Sigmoid colon (tissue), 7 donors: Measurements from ENCODE around the gene FOXP1. TPM values are rescaled to one million over a fixed set of nuclear protein-coding genes. Genes with fewer than 3 reads are reported as not detected.

Experiments used
- DNase-seq: peaks from one replicate; pipeline ENCODE4 v3.0.0-alpha.2; 2019
- H3K27ac ChIP-seq, 4 donors: fragments of 200-600 bp; sonication (generic); one replicate each; pipeline ENCODE4 v1.5.1; 2016 to 2019; ENCODE audit warnings: mild to moderate bottlenecking in 1 of 4
- H3K27me3 ChIP-seq, 3 donors: fragments of 200-600 bp; sonication (generic); one replicate each; pipeline ENCODE4 v1.5.1; 2019; ENCODE audit warnings: mild to moderate bottlenecking in 1 of 3
- H3K36me3 ChIP-seq, 4 donors: fragments of 200-600 bp; sonication (generic); one replicate each; pipeline ENCODE4 v1.5.1; 2016 to 2019
- H3K4me1 ChIP-seq, 4 donors: fragments of 200-600 bp; sonication (generic); one replicate each; pipeline ENCODE4 v1.5.1; 2017 to 2019
- H3K4me3 ChIP-seq, 4 donors: fragments of 200-600 bp; sonication (generic); one replicate each; pipeline ENCODE4 v1.5.1; 2017 to 2019; ENCODE audit warnings: mild to moderate bottlenecking in 2 of 4, moderate library complexity in 1 of 4
- H3K9me3 ChIP-seq, 4 donors: fragments of 200-600 bp in 3 of 4; sonication (generic) in 3 of 4; one replicate each; pipeline versions ENCODE4 v1.5.1 to v1.6.1; 2013 to 2019
- CTCF ChIP-seq, 4 experiments: fragments of 450-650 bp in 3 of 4; fragments of 200-600 bp in 1 of 4; IDR thresholded peaks; one replicate each; pipeline ENCODE4 v1.5.1; 2016 to 2019; ENCODE audit warnings: antibody characterized with exemption in 4 of 4, mild to moderate bottlenecking in 3 of 4, moderate library complexity in 2 of 4
- EP300 ChIP-seq, 4 donors: sonication (generic); formaldehyde crosslinking; IDR thresholded peaks; one replicate each; pipeline ENCODE4 v1.6.1; 2017; ENCODE audit warnings: antibody characterized with exemption in 4 of 4
- POLR2A ChIP-seq, 2 donors: fragments of 450-650 bp; IDR thresholded peaks; one replicate each; pipeline ENCODE4 v1.6.1; 2016; ENCODE audit warnings: antibody characterized with exemption in 2 of 2, mild to moderate bottlenecking in 2 of 2, moderate library complexity in 2 of 2
- POLR2AphosphoS5 ChIP-seq, 4 donors: sonication (generic); formaldehyde crosslinking; IDR thresholded peaks; one replicate each; pipeline ENCODE4 v1.6.1; 2017; ENCODE audit warnings: antibody characterized with exemption in 4 of 4
- WGBS, 2 donors: extraction: QIAGEN DNeasy Blood & Tissue Kit; methylation state at CpG; one replicate each; pipeline ENCODE4 v1.1.7; 2013; 5-methylcytosine and 5-hydroxymethylcytosine counted together
- intact Hi-C: fragments of 100-400 bp; cut with DNase I; formaldehyde crosslinking; loops from one replicate; pipeline ENCODE4 v1.15.1; 2023
- polyA plus RNA-seq, 3 donors: library from polyadenylated mRNA; stranded (reverse); fragments of 200-250 nt; gene quantifications; one replicate each; pipeline ENCODE4 v1.2.3, GENCODE V29; 2013
- total RNA-seq, 4 donors: library from RNA; depleted of rRNA; stranded (reverse); fragments of >200 nt; gene quantifications; one replicate each; pipeline ENCODE4 v1.1.0, GENCODE V29; 2016
- donor health status: healthy with polysubstance abuse.
- donor health status: Bipolar disorder and iron deficiency.
- donor health status: healthy.

Gene FOXP1
- total and polyA plus RNA-seq, 7 donors = 13.8 to 232 (median 139) TPM

GRCh38 chr3:71005702-71006321 is 577.7 kb downstream of the FOXP1 start:
- Histone ChIP-seq H3K36me3 (no peaks in the 10 kb centered on the region), H3K27ac (peak overlapping the region; percentile 64 to 72 (median 70)), H3K4me1 (peaks cover 0 to 93% (median 72%) of the 10 kb centered on the region in 4 donors), H3K9me3 (no peaks in the 10 kb centered on the region), H3K27me3 (no peaks in the 10 kb centered on the region), H3K4me3 (peak overlapping the region in 1 of 4 donors; percentile 3)
- no peak for DNase-seq
- intact Hi-C loops = loop anchor here (5.0 kb wide), 1 partner anchor 61 kb away; no protein-coding TSS in a partner anchor
- TF ChIP-seq POLR2AphosphoS5 (IDR thresholded peaks at IDR 0.05) (peak in 2 of 4 donors; percentile 3 to 14), EP300 (IDR thresholded peaks at IDR 0.05) (no peak)
- 75 to 77% methylated on average over 10 of the region's 10 CpGs for WGBS, 2 donors

- peaks cover 0 to 4% (median 0%) of the 10 kb centered on the region in 4 donors for H3K36me3 ChIP-seq
- TF ChIP-seq POLR2A (IDR thresholded peaks at IDR 0.05) = no peak
- no peak for TF ChIP-seq POLR2AphosphoS5 (IDR thresholded peaks at IDR 0.05)
- no peak for TF ChIP-seq CTCF (IDR thresholded peaks at IDR 0.05)
- TF ChIP-seq EP300 (IDR thresholded peaks at IDR 0.05) = no peak
- peak overlapping the region; percentile 11 to 69 (median 36) for H3K27ac ChIP-seq
- H3K4me1 ChIP-seq = peaks cover 0 to 95% (median 74%) of the 10 kb centered on the region in 4 donors
- intact Hi-C loops = no loop called here
- WGBS, 2 donors = 82 to 89% methylated on average over 6 of the region's 6 CpGs
- H3K4me3 ChIP-seq = no peak overlapping the region
- H3K27me3 ChIP-seq = no peaks in the 10 kb centered on the region
- H3K9me3 ChIP-seq = no peaks in the 10 kb centered on the region
- DNase-seq = no peak
Measured at GRCh38 chr3:71003511-71003910, 580.0 kb downstream of the FOXP1 start.

GRCh38 chr3:71002298-71002697 is 581.2 kb downstream of the FOXP1 start:
- TF ChIP-seq EP300 (IDR thresholded peaks at IDR 0.05) (no peak), POLR2A (IDR thresholded peaks at IDR 0.05) (no peak), CTCF (IDR thresholded peaks at IDR 0.05) (no peak), POLR2AphosphoS5 (IDR thresholded peaks at IDR 0.05) (no peak)
- WGBS, 2 donors = 63 to 89% methylated on average over 2 of the region's 2 CpGs
- H3K36me3 ChIP-seq = peaks cover 0 to 12% (median 0%) of the 10 kb centered on the region in 4 donors
- intact Hi-C loops = no loop called here
- H3K27ac ChIP-seq = peak overlapping the region in 3 of 4 donors; percentile 27 to 69 (median 46)
- no peaks in the 10 kb centered on the region for H3K27me3 ChIP-seq
- H3K4me1 ChIP-seq = peaks cover 0 to 94% (median 67%) of the 10 kb centered on the region in 4 donors
- H3K4me3 ChIP-seq = no peak overlapping the region
- no peaks in the 10 kb centered on the region for H3K9me3 ChIP-seq
- DNase-seq = no peak

- no peak overlapping the region for H3K4me3 ChIP-seq
- TF ChIP-seq POLR2A (IDR thresholded peaks at IDR 0.05) = no peak
- no peak for TF ChIP-seq CTCF (IDR thresholded peaks at IDR 0.05)
- TF ChIP-seq POLR2AphosphoS5 (IDR thresholded peaks at IDR 0.05) = no peak
- no peak for TF ChIP-seq EP300 (IDR thresholded peaks at IDR 0.05)
- 90 to 91% methylated on average over 5 of the region's 5 CpGs for WGBS, 2 donors
- peaks cover 0 to 85% (median 58%) of the 10 kb centered on the region in 4 donors for H3K4me1 ChIP-seq
- H3K9me3 ChIP-seq = no peaks in the 10 kb centered on the region
- H3K27ac ChIP-seq = peak overlapping the region; percentile 15 to 25 (median 18)
- H3K27me3 ChIP-seq = no peaks in the 10 kb centered on the region
- H3K36me3 ChIP-seq = peaks cover 0 to 22% (median 5%) of the 10 kb centered on the region in 4 donors
- intact Hi-C loops = no loop called here
- no peak for DNase-seq
Measured at GRCh38 chr3:71001303-71001830, 582.2 kb downstream of the FOXP1 start.

- intact Hi-C loops = no loop called here
- Histone ChIP-seq H3K36me3 (peaks cover 0 to 28% (median 6%) of the 10 kb centered on the region in 4 donors), H3K4me1 (peaks cover 0 to 76% (median 49%) of the 10 kb centered on the region in 4 donors), H3K4me3 (no peak overlapping the region), H3K9me3 (no peaks in the 10 kb centered on the region), H3K27me3 (no peaks in the 10 kb centered on the region), H3K27ac (peak overlapping the region in 1 of 4 donors; percentile 53)
- WGBS, 2 donors = 90 to 93% methylated on average over 6 of the region's 6 CpGs
- DNase-seq = no peak
- TF ChIP-seq CTCF (IDR thresholded peaks at IDR 0.05) = no peak
- TF ChIP-seq EP300 (IDR thresholded peaks at IDR 0.05) = no peak
- TF ChIP-seq POLR2A (IDR thresholded peaks at IDR 0.05) = no peak
- TF ChIP-seq POLR2AphosphoS5 (IDR thresholded peaks at IDR 0.05) = no peak
Measured at GRCh38 chr3:71000483-71000882, 583.0 kb downstream of the FOXP1 start.
